ENCODE data around the gene COG5. TPM values are rescaled to one million over a fixed set of nuclear protein-coding genes. Genes with fewer than 3 reads are reported as not detected.

COG5 gene
- total and polyA plus RNA-seq, 10 of the 15 experiments (the other 5 are each of a cell fraction or from before 2014, with no cell fraction given) = 5.5 to 27.9 (median 15.6) TPM

DNA sequence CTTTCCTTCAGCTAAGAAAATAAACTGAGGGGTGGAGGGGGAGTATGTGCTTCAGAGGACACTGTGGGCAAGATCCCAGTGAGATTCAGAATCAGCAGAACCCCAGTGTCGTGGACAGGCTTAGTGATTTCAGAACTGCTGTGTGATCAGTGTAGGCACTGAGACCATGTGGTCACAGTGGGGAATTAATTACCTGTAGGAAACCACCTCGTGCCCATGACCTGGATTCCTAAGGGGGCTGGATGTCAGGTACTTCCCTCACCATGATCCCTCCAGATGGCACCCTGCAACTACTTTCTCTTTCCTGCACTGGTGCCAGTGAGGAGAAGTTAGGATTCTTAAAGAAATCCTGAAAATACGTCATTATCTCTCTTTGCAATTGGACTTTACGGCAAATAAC lies 330.5 kb downstream of the COG5 start (continued):
- TF ChIP-seq, protein P1, sequence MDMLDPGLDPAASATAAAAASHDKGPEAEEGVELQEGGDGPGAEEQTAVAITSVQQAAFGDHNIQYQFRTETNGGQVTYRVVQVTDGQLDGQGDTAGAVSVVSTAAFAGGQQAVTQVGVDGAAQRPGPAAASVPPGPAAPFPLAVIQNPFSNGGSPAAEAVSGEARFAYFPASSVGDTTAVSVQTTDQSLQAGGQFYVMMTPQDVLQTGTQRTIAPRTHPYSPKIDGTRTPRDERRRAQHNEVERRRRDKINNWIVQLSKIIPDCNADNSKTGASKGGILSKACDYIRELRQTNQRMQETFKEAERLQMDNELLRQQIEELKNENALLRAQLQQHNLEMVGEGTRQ (IDR thresholded peaks at IDR 0.05; ENCODE audit: borderline replicate concordance, low read depth, low read length) = no peak
- TF ChIP-seq MEF2A (IDR thresholded peaks at IDR 0.05; ENCODE audit: insufficient read depth, low read depth, low read length) (no peak), IKZF2 (IDR thresholded peaks at IDR 0.05) (peak; percentile 27 to 58; a peak in 2 of 4 replicates), BCL11A (IDR thresholded peaks at IDR 0.05; ENCODE audit: low read depth, low read length) (peak; percentile 44; the same call in 1 of the 2 replicates)

DNA sequence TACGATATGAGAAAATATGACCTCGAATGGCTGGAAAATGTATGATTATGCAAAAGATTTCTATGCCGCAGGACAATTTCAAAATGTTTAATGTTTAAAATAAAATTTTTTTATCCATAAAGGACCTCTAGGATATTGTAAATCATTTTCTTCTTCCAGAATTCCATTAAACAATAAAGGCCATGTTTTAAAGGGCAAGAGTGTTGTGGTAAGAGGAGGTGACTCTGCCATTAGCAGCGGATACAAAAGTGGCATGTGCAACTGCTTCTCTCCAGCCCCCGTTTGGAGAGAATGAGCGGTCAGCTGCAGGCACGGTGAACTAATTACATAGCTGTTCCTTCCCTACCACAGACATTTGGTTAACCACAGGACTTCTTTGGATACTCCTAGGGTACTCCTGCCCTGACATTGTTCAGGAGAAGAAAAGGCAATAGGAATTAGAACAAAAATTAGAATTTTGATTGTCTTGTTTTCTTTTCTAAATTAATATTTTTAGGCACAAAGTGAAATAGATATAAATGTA lies 331.1 kb downstream of the COG5 start:
- ChIA-PET RAD21 (ENCODE audit: unreplicated experiment) (no interaction called here), CTCF (interaction anchor here (1.0 kb wide), 1 partner anchor 30 kb away, joined by 3 read pairs; no protein-coding TSS in a partner anchor), POLR2A (no interaction called here), SMC1A (ENCODE audit: uncharacterized antibody, unreplicated experiment) (interaction anchor here (0.9 to 1.7 kb wide), 3 partner anchors 21 to 268 kb away, joined by 3 to 5 read pairs (median 3); no protein-coding TSS in a partner anchor)
- Histone ChIP-seq H3K4me3 (no peak overlapping the region), H4K20me1 (ENCODE audit: control insufficient read depth, insufficient read depth) (no peaks in the 10 kb centered on the region), H3K36me3 (ENCODE audit: control insufficient read depth in 2 of 2, insufficient read depth in 2 of 2, low read length in 1 of 2) (no peaks in the 10 kb centered on the region), H3K27ac (ENCODE audit: control insufficient read depth, insufficient read depth) (no peak overlapping the region), H3K27me3 (replicated peaks in 1 of 2; ENCODE audit: control insufficient read depth in 2 of 2, insufficient read depth in 2 of 2, low read length in 1 of 2) (no peaks in the 10 kb centered on the region), H2AFZ (ENCODE audit: control insufficient read depth, low read depth, low read length) (no peak overlapping the region), H3K4me1 (ENCODE audit: control insufficient read depth, insufficient read depth, low read length) (no peaks in the 10 kb centered on the region), H3K9me3 (replicated peaks; ENCODE audit: control insufficient read depth, insufficient read depth, low read length) (no peaks in the 10 kb centered on the region), H3K4me2 (ENCODE audit: control insufficient read depth, insufficient read depth) (no peak overlapping the region), H3K9ac (ENCODE audit: control insufficient read depth, insufficient read depth, low read length) (no peak overlapping the region), H3K79me2 (ENCODE audit: control insufficient read depth, insufficient read depth, low read length) (no peaks in the 10 kb centered on the region)
- WGBS (ENCODE audit: insufficient coverage, insufficient replicate concordance, low lambda C conversion rate, missing lambda C conversion rate) = 87% methylated on average over 7 of the region's 7 CpGs
- BruUV-seq (replicated peaks) = no TSS peak
- TF ChIP-seq YBX1 (IDR thresholded peaks at IDR 0.05) (no peak), SMAD1 (IDR thresholded peaks at IDR 0.05; ENCODE audit: low read depth, partially characterized antibody) (no peak), KLF5 (IDR thresholded peaks at IDR 0.05; ENCODE audit: partially characterized antibody) (no peak), TCF7 (IDR thresholded peaks at IDR 0.05; ENCODE audit: borderline replicate concordance) (no peak), ASH2L (IDR thresholded peaks at IDR 0.05; ENCODE audit: borderline replicate concordance, low read depth) (no peak), ETV6 (conservative IDR thresholded peaks at IDR 0.05 in 1 of 2, IDR thresholded peaks at IDR 0.05 in 1 of 2; ENCODE audit: borderline replicate concordance in 1 of 2, low read depth in 1 of 2) (no peak)
- intact Hi-C loops (cut with micrococcal nuclease; ENCODE audit: unreplicated experiment) = no loop called here
- in situ Hi-C loops (cut with MboI) = no loop called here
- no peak; the same call in 2 of the 3 replicates for ATAC-seq
- DNase-seq (ENCODE audit: low read depth, low spot score) = no peak
- FAIRE-seq = peak; percentile 18
